Type B pancreatic cell (in vitro differentiated cells): ENCODE data around the gene FHOD3. TPM values are rescaled to one million over a fixed set of nuclear protein-coding genes. Genes with fewer than 3 reads are reported as not detected.

ENCODE experiments used
- DNase-seq: peaks from one replicate; pipeline ENCODE4 v3.0.0; 2021; ENCODE audit warnings: mixed read lengths; ENCODE audit not compliant: unreplicated experiment; ENCODE audit errors: extremely low spot score
- H3K27ac Mint-ChIP-seq: 2 replicates; pipeline ENCODE4 v1.8.0; 2021; ENCODE audit warnings: mild to moderate bottlenecking, mixed read lengths
- H3K27me3 Mint-ChIP-seq: 2 replicates; pipeline ENCODE4 v1.8.0; 2021; ENCODE audit warnings: mixed read lengths
- H3K36me3 Mint-ChIP-seq: 2 replicates; pipeline ENCODE4 v1.8.0; 2021; ENCODE audit warnings: mixed read lengths
- H3K4me1 Mint-ChIP-seq: one replicate; pipeline ENCODE4 v1.8.0; 2021; ENCODE audit warnings: mixed read lengths; ENCODE audit not compliant: unreplicated experiment
- H3K4me3 Mint-ChIP-seq: 2 replicates; pipeline ENCODE4 v1.8.0; 2021; ENCODE audit warnings: mild to moderate bottlenecking, mixed read lengths
- H3K9me3 Mint-ChIP-seq: 2 replicates; pipeline ENCODE4 v1.8.0; 2021; ENCODE audit warnings: mixed read lengths
- total RNA-seq: library from RNA; stranded (reverse); gene quantifications from 2 replicates; pipeline ENCODE4 v1.2.1, GENCODE V29; 2021; ENCODE audit warnings: low replicate concordance
- TF ChIP-seq, protein P1 (sequence below): fragments of 200-600 bp; sonication (generic); conservative IDR thresholded peaks from 2 replicates; pipeline ENCODE4 v1.5.0; 2021; ENCODE audit warnings: antibody characterized with exemption, mild to moderate bottlenecking

FHOD3 gene
- total RNA-seq, 1 donor from 2014 or later, result 5.3 TPM

- Mint-ChIP-seq H3K36me3 (no peaks in the 10 kb centered on the region), H3K9me3 (no peaks in the 10 kb centered on the region), H3K4me1 (peaks cover 18% of the 10 kb centered on the region), H3K4me3 (no peak overlapping the region), H3K27me3 (peaks cover 10% of the 10 kb centered on the region), H3K27ac (no peak overlapping the region)
- DNase-seq, result no peak
- TF ChIP-seq, protein P1, sequence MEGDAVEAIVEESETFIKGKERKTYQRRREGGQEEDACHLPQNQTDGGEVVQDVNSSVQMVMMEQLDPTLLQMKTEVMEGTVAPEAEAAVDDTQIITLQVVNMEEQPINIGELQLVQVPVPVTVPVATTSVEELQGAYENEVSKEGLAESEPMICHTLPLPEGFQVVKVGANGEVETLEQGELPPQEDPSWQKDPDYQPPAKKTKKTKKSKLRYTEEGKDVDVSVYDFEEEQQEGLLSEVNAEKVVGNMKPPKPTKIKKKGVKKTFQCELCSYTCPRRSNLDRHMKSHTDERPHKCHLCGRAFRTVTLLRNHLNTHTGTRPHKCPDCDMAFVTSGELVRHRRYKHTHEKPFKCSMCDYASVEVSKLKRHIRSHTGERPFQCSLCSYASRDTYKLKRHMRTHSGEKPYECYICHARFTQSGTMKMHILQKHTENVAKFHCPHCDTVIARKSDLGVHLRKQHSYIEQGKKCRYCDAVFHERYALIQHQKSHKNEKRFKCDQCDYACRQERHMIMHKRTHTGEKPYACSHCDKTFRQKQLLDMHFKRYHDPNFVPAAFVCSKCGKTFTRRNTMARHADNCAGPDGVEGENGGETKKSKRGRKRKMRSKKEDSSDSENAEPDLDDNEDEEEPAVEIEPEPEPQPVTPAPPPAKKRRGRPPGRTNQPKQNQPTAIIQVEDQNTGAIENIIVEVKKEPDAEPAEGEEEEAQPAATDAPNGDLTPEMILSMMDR, result no peak
These were observed 338.0 kb downstream of the FHOD3 start for GRCh38 chr18:36635414-36636096.

GRCh38 chr18:36636237-36636817, 338.8 kb downstream of the FHOD3 start:
- Mint-ChIP-seq H3K36me3 (no peaks in the 10 kb centered on the region), H3K4me1 (peaks cover 18% of the 10 kb centered on the region), H3K27ac (no peak overlapping the region), H3K9me3 (no peaks in the 10 kb centered on the region), H3K27me3 (peaks cover 10% of the 10 kb centered on the region), H3K4me3 (no peak overlapping the region)
- DNase-seq, result no peak
- TF ChIP-seq, protein P1, result no peak

DNA sequence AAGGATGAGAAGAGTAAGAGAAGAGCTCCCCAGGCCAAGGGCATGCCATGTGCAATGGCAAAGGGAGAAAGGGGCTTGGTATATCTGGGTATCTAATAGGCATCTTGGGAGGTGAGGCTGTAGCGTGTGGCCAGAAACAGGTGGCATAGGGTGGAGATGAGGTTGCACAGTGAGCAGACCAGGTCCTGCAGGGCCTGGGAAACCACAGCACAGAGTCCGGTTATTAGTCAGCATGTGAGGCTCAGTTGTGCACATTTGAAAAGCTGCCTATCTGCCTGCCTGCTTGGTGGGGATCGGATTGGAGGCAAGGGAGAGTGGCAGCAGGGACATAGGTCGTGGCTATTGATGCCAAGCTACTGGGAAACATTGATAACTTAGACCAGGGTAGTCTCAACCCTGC, 340.7 kb downstream of the FHOD3 start:
- no peak for DNase-seq
- Mint-ChIP-seq H3K36me3 (no peaks in the 10 kb centered on the region), H3K9me3 (no peaks in the 10 kb centered on the region), H3K4me1 (peaks cover 18% of the 10 kb centered on the region), H3K27me3 (peaks cover 10% of the 10 kb centered on the region), H3K27ac (no peak overlapping the region), H3K4me3 (no peak overlapping the region)
- TF ChIP-seq, protein P1, result no peak

GRCh38 chr18:36640021-36640952, 342.8 kb downstream of the FHOD3 start:
- Mint-ChIP-seq H3K27me3 (peaks cover 4% of the 10 kb centered on the region), H3K4me1 (peaks cover 3% of the 10 kb centered on the region), H3K36me3 (no peaks in the 10 kb centered on the region), H3K4me3 (no peak overlapping the region), H3K27ac (no peak overlapping the region), H3K9me3 (no peaks in the 10 kb centered on the region)
- no peak for DNase-seq
- TF ChIP-seq, protein P1, result no peak

DNA sequence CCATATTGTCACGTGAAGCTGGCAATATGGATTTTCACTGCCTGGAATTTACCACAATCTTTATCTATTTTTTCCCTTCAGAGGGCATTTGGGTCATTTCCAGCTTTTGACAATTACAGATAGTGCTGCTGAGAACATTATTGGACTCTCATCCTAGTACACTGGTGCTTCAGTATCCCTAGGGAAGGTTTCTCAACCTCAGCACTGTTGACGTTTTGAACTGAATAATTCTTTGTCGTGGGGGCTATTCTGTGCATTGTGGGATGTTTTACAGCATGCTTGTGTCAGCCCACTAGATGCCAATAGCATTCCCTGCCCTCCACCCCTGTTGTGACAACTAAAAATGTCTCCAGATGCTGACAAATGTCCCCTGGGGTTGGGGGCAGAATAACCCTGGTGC, 345.5 kb downstream of the FHOD3 start:
- Mint-ChIP-seq H3K27ac (no peak overlapping the region), H3K4me3 (no peak overlapping the region), H3K9me3 (peaks cover 5% of the 10 kb centered on the region), H3K27me3 (peaks cover 7% of the 10 kb centered on the region), H3K4me1 (no peaks in the 10 kb centered on the region), H3K36me3 (peaks cover 4% of the 10 kb centered on the region)
- TF ChIP-seq, protein P1, result no peak
- no peak for DNase-seq
